Suppressor macrophage treated with lipopolysaccharide for 1 hour (primary cell): Measurements from ENCODE around the gene LRMDA.

Experiments used
- DNase-seq, 3 donors: peaks; one replicate each; pipeline ENCODE4 v3.0.0-alpha.2; 2020 to 2022

Gene LRMDA

DNA sequence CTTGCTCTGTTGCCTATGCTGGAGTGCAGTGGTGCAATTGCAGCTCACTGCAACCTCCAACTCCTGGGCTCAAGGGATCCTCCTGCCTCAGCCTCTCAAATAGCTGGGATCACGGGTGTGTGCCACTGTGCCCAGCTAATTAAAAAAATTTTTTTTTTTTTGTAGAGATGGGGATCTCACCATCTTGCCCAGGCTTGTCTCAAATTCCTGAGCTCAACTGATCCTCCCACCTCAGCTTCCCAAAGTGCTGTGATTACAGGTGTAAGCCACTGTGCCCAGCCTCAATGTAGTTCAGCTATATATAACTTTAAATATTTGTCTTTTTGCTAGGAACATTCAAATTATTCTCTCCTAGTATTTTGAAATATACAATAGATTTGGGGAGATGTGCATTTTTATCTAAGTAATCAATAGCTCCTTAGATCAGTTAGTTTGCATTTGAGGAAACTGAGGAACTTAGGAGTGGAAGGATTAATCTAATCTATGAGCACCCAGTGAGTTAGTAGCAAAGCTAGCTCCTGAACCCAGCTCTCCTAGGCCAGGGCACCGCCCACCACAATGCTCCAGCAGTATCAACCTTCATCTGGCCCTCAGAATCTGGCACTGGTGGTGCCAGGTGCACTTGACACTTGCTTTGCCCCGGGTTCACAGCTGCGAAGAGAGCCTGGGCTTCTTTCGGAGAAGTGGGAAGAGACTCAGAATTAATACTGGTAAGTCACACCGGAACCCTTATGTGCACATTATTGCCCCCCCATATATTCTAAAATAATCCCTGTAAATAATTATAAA is 5.9 kb upstream of the LRMDA start:
- DNase-seq, result no peak

DNA sequence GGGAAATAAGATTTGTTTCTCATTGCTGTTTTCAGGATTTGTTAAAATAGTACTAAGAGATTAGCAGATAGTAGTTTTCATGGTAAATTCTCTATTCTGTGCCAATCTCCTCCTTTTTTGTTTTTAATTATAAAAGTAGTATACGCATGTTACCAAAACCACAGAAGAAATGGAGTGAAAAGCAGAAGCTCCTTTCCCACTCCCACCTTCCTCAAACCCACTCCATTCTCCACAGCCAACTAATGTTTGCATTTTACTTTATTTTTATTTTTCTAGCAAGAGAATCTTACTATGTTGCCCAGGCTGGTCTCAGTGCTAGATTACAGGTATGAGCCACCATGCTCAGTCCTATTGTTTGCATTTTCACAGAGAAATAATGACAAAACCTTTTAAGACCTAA is 4.5 kb upstream of the LRMDA start:
- no peak for DNase-seq

DNA sequence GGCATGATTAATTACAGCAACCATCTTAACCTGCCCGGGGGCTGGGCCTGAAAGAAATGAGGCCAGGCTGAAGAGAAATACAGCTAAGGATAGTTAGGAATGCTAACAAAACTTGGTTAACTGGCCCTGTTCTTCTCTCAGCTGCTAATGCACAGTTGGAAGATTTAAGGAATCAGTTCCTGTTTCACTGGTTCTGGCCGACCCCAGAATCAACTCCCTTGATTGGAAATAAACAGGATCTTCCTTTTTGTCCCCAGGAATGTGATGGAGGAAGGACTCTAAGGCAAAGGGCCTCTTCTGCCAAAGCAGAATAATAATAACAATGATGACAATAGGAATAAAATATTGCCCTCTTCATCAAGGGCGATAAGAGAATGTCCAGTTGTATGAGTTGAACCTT is 3.5 kb upstream of the LRMDA start:
- no peak for DNase-seq

DNA sequence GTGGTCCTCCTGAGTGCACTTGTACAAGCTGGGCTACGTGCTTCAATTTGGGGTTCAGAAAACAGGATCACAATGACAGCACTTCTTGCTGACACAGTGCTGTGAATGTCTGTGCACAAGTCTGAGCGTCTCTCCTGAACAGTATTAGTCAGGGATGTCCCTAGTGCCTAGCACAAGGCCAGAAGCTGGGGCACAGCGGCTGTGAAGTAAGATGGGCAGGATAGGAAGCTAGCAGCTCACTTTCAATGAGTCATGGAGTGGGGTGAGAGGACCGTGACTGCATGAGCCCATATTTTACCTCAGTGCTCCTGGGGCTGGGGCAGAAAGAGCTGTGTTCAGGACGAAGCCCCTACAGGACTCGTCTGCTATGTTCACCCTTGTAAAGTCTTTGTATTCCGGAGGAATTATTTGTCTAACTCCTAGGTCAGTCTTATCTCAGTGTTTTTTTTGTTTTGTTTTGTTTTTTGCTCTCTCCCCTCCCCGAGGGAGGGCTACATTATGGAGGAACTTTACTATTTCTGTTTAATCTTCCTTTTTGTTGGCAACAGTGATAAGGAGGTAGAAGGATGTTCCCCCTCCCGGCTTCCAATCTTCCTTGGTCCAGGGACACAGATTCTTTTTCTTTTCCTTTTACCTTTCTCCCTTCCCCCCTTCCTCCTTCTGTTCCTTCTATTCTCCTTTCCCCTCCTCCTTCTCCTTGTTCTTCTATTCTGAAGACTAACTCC is 2.8 kb upstream of the LRMDA start:
- peak; percentile 79 to 87 (median 80) for DNase-seq

DNA sequence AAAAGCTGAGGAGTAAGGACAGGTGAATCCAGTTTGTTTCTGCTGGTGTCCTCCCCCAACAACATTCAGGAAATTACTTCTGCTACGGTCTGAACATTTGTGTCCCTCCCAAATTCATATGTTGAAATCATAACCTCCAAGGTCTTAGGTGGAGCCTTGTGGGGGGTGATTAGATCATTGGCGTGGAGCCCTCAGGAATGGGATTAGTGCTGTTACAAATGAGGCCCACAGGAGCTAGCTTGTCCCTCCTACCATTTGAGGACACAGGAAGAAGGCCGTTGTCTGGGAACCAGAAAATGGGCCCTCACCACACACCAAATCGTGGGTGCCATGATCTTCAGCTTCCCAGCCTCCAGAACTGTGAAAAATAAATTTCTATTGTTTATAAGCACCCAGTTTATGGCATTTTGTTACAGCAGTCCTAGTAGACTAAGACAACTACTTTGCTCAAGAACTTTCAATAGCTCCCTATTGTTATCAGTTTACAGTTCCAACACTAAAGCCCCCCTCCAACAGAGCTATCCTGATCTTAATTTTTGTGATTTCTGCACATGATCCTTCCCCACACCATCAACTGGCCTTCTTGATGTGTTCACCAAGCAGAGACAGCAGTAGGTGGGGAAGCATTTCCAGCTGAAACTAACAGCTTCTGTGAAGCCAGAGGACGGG is 2.1 kb upstream of the LRMDA start:
- DNase-seq, result no peak

DNA sequence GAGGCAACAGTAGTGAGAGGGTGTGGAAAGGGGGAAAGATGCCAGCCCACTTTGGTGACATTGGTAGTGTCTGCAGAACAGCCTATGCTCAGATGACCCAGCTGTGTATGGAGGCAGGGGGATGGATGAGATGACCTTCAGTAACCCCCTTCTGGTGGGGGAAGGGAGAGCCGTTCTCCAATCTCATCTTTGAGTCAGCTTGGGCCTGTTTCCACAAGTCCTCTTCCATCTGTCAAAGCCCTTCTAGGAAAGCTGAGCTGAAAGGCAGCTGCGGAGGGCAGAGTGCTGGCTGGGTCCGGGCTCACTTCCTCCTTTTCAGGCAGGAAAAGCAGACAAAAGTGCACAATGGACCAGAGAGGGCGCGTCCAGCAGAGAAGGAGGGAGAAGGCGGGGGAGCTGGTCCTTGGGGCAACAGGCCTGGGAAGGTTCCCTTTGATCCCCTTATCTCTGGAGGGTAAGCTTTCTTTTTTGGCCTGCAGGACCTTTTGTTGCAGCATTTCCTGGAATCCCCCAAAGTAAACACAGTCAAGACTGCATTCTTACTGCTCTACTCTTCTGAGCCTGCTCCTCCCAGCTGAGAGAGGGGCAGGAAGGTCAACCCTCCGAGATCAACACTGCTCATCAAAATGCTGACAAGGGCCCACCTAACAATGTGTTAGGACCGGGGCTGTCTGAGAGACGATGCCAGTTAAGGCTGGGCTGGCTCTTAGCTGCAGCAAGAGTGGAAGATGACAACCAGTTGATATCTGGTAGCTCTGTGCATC is 1.2 kb upstream of the LRMDA start:
- DNase-seq, result peak; percentile 73 to 79 (median 78)

DNA sequence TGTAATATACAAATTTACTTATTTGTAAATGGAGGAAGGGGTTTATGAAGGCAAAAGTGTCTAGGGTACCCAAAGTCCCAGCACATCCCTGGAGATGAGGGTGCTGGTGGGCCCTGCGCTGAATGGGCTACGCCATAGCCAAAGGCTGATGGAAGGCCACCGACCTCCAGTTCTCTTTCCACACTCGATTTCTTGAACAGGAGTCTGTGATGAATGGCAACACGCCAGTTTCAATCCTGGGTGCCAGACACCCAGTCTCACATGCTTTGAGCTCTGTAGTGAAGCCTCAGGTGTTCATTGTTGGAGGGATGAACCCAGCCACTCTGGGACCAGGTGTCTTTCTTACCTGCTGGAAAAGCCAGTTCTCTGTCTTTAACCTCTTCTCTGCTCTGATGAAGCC is 752 bp downstream of the LRMDA start:
- no peak for DNase-seq

DNA sequence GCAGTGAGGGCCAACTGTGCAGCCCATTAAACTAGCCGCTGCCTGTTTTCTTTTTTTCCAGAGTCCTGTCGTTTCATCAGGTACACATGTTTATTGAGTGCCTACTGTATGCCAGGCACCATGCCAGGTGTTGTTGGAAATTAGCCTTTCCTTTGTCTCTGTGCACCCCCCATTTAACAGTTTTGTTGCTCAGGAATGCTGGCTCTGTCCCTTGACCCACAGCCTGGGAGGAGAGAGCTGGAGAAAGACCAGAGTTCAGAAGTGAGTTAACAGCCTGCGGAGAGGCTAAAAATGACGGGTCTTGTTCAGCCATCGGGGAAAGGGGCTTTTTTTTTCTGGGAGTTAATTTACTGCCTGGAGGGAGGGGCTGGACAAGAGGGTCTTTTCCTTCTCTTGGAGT is 1.3 kb downstream of the LRMDA start:
- no peak for DNase-seq

DNA sequence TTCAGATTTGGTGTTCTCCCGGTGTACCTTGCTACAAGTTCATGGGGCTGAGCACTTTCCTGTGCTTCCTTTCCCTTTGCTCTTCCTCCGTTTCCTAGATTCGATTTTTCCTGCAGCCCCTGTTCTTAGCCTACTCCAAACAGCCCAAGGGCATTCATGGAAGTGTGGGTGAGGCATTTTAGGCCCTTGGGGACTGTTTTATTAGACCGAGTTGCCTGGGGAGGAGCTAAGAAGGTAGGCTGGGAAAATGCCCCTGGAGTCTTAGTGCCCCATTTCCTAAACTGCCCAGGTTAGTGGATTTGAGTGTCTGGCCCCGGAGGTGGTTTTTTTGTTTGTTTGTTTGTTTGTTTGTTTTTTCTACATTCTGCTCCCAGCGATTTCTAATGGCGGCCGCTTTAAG is 1.8 kb downstream of the LRMDA start:
- DNase-seq, result no peak

DNA sequence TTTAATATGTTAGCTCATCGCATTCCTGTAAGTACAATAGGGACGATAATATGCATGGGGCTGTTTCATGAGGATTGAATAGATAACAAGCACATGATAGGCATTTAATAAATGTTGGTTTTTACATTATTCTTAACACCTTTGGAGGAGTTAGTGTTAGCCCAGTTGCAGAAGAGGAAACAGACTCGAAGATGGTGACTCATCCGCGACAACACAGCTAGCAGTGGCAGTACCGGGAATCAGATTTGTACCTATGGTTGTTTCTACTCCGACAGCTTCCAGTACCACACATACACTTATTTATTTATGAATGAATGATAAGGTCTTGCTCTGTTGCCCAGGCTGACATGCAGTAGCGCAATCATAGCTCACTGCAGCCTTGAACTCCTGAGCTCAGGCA is 2.9 kb downstream of the LRMDA start:
- peak; percentile 41 to 56 (median 55) for DNase-seq

DNA sequence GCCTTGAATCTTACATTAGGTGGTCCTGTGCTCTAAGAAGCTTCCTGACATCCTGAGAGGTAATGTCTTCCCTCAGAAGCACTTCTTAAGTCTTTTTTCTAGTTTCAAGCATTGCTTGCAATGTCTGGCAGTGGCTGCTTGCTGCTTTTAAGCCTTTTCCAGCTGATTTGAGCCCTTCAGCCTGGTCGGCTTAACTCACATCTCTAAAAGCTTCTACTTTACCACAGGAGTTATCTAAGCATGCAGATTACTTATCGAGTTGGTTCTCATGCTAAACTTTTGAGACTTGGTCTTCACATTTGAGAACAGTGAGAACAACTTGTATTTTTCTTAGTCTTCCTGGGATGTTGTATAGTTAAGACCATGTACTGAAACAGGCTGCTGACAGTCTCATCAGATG is 3.9 kb downstream of the LRMDA start:
- no peak for DNase-seq

DNA sequence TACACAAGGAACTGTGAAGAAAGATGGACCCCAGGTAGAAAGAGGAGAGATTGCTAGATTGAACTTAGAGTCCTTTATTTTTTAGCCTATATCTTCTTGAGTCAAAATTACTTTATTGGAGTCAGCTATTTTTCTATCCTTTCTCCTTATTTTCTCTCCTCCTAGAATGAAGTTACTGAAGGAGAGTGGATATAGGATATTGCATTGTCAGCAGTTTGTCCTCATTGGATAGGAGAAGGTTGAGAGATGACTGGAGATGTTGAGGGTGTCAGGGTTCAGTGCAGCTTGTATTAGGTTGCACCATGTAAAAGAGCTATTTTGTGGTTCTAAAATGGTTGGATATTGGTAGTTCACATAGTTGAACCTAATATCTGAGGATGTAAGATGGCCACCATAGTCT is 5.5 kb downstream of the LRMDA start:
- DNase-seq, result no peak

DNA sequence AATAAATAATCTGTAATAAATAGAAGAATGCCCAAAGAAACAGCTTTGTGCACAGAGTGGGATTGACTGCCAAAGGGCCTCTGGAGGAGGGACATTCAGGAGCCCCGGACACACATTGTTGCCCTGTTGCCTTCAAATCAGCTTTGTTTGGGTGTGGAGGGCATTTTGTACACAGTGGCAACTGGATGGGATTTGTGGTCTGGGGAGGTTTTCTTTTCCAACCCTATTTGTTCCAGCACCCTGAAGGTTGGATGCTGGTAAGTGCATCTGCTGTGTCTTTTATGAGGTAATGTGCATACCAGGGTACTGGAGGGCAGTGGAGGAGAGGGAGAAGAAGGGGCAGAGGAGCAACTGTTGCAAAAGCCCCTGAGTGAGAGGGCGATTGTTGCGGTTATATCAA is 6.3 kb downstream of the LRMDA start:
- no peak for DNase-seq

DNA sequence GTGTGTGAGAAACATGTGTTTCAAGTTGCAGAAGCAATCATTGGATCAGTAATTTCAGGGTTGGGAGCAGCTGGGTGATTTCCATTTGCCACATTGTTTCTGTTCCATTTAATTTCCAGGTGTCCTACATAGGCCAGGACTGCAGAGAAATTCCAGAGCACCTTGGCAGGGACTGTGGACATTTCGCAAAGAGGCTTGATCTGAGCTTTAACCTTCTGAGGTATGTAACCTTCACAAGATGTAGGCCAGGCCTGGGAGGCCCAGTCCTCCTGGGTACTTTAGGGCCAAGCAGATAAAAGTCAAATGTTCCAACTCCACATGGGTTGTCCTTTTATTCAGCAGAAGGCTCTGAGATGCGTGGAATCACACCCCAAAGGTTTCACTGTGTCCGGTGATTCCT is 6.9 kb downstream of the LRMDA start:
- no peak for DNase-seq

DNA sequence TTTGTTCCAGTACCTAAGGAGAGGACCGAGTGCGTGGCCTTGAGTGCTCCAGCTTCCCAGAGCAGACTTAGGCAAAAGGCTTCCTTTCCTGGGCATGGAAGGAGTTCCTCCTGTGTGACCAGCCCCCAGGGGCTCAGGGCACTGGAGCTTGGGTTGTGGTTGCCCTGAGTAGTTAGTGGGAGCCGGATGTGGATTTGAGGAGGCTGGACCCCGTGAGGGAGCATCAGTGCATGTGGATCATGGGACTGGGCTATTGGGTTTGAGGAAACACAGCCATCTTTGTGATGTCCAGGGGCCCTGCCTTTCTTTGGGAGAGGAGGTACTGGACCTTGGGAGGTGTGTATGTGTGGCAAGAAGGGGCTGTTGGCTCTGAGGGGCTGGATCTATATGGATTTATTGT is 8.4 kb downstream of the LRMDA start:
- DNase-seq, result no peak

DNA sequence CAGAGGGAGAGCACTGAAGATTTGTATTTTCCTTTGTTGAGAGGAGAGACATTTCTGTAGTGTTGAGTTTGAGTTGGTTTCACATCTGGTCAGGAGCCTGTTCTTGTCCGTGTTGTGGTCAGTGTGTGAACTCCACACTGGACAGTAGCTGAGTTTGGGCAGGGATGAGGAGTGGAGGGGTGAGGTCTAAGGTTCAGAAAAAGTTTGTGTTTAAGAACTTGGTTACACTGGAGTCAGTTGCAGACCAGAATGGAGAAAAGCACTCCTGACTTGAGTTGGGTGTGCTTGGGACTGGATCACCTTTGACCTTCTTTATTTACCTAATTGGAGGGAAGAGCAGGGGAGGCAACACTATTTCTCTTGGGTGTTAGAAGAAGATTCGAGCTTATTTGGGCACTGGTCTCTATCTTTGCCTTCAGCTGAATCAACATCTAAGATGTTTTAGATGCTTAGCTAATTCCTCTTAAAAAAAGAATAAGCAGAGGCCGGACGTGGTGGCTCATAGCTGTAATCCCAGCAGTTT is 8.9 kb downstream of the LRMDA start:
- DNase-seq, result no peak

DNA sequence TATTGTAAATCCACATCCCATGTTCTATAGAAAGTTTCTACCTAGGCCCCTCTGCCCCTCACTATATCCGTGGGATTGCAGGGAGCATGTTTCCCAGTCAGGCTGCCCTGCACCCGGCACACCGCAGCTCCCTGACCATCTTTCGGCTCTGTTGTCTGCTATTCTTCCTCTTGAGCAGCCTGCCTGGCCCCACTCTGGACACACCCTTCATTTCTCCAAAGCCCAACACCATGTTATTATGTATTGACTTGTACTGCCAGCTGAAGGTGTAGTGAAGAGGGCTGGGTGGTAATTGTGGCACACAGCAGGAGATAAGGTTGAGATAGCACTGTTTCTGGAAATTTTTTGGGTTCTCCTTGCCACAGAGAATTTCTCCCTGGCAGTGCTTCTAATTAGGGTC is 9.8 kb downstream of the LRMDA start:
- no peak for DNase-seq

DNA sequence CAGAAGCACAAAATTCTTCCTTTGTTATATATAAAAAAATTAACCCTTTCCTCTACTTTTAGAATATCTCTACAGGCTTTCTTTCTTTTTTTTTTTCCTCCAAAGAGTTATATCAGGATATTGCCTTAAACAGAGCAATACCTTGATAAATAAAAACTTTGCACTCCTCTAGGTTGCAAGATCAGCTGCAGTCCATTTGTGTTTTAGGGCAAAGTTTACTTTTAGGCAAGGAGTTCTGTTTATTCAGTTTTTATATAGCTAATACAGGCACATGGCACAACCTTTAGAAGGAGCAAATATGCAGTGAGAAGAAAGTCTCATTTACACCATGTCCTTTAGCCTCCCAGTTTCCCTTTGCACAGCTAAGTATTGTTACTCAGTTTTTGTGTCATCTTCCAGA is 10.3 kb downstream of the LRMDA start:
- no peak for DNase-seq

DNA sequence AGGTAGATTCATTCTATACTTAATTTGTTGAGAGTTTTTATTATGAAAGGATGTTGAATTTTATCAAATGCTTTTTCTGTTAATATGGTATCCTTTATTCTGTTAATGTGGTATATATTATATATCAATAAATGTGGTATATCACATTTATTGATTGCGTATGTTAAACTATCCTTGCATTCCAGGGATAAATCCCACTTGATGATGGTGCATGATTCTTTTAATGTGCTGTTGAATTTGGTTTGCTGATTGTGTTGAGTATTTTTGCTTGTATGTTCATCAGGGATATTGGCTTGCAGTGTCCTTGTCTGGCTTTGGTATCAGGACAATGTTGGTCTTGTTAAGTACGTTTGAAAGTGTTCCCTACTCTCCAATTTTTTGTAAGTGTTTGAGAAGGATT is 11.9 kb downstream of the LRMDA start:
- DNase-seq, result no peak

DNA sequence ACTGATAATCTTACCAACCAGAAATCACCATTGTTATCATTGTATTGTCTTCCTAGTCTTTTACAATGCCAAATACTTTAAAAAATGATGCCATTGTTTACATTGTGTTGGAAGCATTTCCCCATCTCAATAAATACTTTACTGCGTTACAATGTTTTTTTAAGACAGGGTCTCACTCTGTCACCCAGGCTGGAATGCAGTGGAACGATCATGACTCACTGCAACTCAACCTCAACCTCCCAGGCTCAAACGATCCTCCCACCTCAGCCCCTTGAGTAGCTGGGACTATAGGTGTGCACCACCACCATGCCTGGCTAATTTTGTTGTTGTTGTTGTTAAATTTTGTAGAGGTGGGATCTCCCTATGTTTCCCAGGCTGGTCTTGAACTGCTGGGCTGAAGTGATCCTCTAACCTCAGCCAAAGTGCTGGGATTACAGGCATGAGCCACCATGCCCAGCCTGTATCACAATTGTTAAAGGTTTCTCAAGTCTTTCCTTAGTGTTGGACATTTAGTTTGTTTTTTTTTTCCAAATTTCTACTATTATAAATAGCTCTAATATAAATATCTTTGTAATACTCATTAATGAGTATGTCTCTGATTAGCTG is 13.5 kb downstream of the LRMDA start:
- DNase-seq, result no peak

DNA sequence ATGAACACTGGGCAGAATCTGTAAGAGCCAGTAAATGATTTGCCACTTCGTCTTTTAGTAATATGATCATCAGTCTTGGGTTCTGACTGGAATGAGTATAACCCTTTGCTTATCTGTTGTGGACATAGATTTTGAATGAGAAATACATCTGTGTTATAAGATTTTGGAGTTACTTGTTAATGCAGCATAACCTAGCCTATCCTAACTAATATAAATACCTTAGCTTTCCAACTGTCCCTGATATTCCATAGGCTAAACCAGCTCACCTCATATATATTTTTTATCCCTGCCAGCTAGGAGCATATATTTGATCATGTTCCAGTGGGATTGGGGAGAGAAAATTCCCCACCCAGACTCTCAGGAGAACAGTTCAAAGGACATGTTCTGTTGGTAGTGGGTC is 15.1 kb downstream of the LRMDA start:
- no peak for DNase-seq

DNA sequence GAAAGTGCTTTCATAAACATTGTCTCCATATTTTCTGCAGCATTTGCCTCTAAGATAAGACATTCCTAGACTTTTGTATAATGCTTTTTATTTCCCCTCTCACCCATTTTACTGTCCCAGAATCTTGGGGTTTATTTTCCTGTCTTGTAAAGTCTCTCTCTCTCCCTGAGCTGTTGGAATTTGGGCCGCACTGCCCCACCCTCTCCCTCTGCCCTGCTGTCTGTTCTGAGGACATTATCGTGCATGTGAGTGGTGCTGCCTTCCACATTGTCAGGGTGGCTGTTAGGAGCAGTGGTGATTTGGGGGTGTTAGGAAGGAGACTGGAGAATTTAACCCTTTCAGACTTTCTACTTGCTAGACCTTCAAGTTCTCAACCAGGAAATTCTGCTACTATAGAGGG is 16.7 kb downstream of the LRMDA start:
- no peak for DNase-seq
